ENCODE measurements around the gene SLC30A2. TPM values are rescaled to one million over a fixed set of nuclear protein-coding genes. Genes with fewer than 3 reads are reported as not detected.

SLC30A2 gene
- total and polyA plus RNA-seq, 8 donors, result 24.1 to 142 (median 47.0) TPM

- 1% methylated on average over 47 of the region's 47 CpGs for WGBS, 2 donors
- H3K36me3 ChIP-seq, result no peaks in the 10 kb centered on the region
- FAIRE-seq (peak; percentile 97), ATAC-seq (peak; percentile 97 to 99 (median 98)), DNase-seq (peak; percentile 96 to 98 (median 97))
- no peaks in the 10 kb centered on the region for H3K27me3 ChIP-seq
- peak; percentile 91 to 95 (median 94) for TF ChIP-seq CTCF (IDR thresholded peaks at IDR 0.05)
- intact Hi-C loops (cut with DNase I), result loop anchor here in 1 of 3 donors (10.0 kb wide), 2 partner anchors 103 to 163 kb away; no protein-coding TSS in a partner anchor
- H3K9me3 ChIP-seq, result no peaks in the 10 kb centered on the region
- peaks cover 0 to 14% (median 0%) of the 10 kb centered on the region in 3 donors for H3K4me1 ChIP-seq
- peak within 1 kb of the TSS in 3 of 4 donors; percentile 57 to 86 (median 85) for H3K27ac ChIP-seq
- peak within 1 kb of the TSS; percentile 38 to 71 (median 58) for H3K4me3 ChIP-seq
Measured at GRCh38 chr1:25997828-25998761, 47.8 kb downstream of the SLC30A2 start, which contains the start of gene PAFAH2. PAFAH2 (minus strand) TSS chr1:25998063; CDS start chr1:25990816, 7,247 bp downstream.

- intact Hi-C loops (cut with DNase I), result loop anchor here in 1 of 3 donors (10.0 kb wide), 2 partner anchors 102 to 162 kb away; no protein-coding TSS in a partner anchor
- WGBS, 2 donors, result 0 to 1% methylated on average over 13 of the region's 13 CpGs
- no peaks in the 10 kb centered on the region for H3K9me3 ChIP-seq
- no peak for TF ChIP-seq CTCF (IDR thresholded peaks at IDR 0.05)
- ATAC-seq (peak in 1 of 4 donors; percentile 26), FAIRE-seq (no peak), DNase-seq (peak in 1 of 6 donors; percentile 69)
- H3K36me3 ChIP-seq, result no peaks in the 10 kb centered on the region
- H3K4me3 ChIP-seq, result peak overlapping the region; percentile 38 to 71 (median 58)
- peaks cover 0 to 14% (median 0%) of the 10 kb centered on the region in 3 donors for H3K4me1 ChIP-seq
- H3K27ac ChIP-seq, result peak overlapping the region in 3 of 4 donors; percentile 57 to 86 (median 85)
- no peaks in the 10 kb centered on the region for H3K27me3 ChIP-seq
Measured at GRCh38 chr1:25996966-25997827, 48.7 kb downstream of the SLC30A2 start.

- DNase-seq (no peak), FAIRE-seq (no peak), ATAC-seq (no peak)
- Histone ChIP-seq H3K9me3 (no peaks in the 10 kb centered on the region), H3K4me1 (peaks cover 0 to 14% (median 0%) of the 10 kb centered on the region in 3 donors), H3K4me3 (no peak overlapping the region), H3K27ac (no peak overlapping the region), H3K36me3 (peaks cover 0 to 7% (median 0%) of the 10 kb centered on the region in 3 donors), H3K27me3 (no peaks in the 10 kb centered on the region)
- 91 to 95% methylated on average over 3 of the region's 3 CpGs for WGBS, 2 donors
- intact Hi-C loops (cut with DNase I), result loop anchor here in 2 of 3 donors (5.0 to 10.0 kb wide), 3 partner anchors 87 to 160 kb away; partner anchors contain the start of gene STMN1 (in 1 of the 2)
- no peak for TF ChIP-seq CTCF (IDR thresholded peaks at IDR 0.05)
Measured at GRCh38 chr1:25994402-25995150, 51.3 kb downstream of the SLC30A2 start.

Measured in pancreas (tissue), 10 donors.